ENCODE measurements around the gene C19orf47. TPM values are rescaled to one million over a fixed set of nuclear protein-coding genes. Genes with fewer than 3 reads are reported as not detected.

Gene C19orf47
- total RNA-seq, 2 donors from 2014 or later: 20.2 to 34.2 TPM

DNA sequence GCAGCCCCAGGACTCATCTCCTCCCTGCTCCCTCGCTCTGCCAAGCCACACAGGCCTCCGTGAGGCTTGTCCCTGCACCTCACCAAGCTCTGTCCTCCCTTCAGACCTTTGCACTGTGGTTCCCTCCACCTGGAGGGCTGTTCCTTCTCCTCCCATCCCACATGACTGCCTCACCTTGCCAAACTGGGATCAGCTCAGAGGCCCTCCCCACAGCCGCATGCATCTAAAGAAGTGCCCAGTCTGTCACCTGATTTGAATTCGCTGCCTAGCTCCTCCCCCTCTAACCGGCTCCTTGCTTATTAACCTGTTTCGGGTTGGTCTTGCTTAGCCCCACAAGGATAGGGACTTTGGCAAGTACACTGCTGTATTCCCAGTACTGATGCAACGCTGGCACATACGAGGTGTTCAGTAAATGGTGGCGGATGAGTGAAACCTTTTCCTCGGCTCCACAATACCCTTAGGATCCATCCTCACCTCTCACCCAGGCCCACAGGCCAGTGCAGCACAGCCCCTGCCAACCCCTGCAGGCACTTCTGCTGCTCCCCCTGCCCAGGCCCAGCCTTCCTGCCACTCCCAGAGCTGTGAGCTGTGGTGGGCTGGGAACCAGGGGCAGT is 67.5 kb downstream of the C19orf47 start:
- TF ChIP-seq CTCF (IDR thresholded peaks at IDR 0.05): no peak
- Histone ChIP-seq H3K27me3 (replicated peaks; ENCODE audit: insufficient read depth) (no peaks in the 10 kb centered on the region), H3K36me3 (no peaks in the 10 kb centered on the region), H3K9me3 (no peaks in the 10 kb centered on the region), H3K4me3 (no peak overlapping the region), H3K27ac (no peak overlapping the region), H3K4me1 (ENCODE audit: control insufficient read depth in 1 of 2, low read depth in 2 of 2) (peaks cover 28 to 63% of the 10 kb centered on the region in 2 donors)
- DNase-seq (ENCODE audit: low spot score) (no peak), ATAC-seq (ENCODE audit: insufficient number of reproducible peaks, low FRiP score, low read depth) (no peak)

GRCh38 chr19:40279761-40280607 is 68.2 kb downstream of the C19orf47 start:
- TF ChIP-seq CTCF (IDR thresholded peaks at IDR 0.05): no peak
- H3K4me1 ChIP-seq (ENCODE audit: control insufficient read depth in 1 of 2, low read depth in 2 of 2): peaks cover 28 to 65% of the 10 kb centered on the region in 2 donors
- H3K27ac ChIP-seq: peak overlapping the region; percentile 28 to 40
- ATAC-seq (ENCODE audit: insufficient number of reproducible peaks, low FRiP score, low read depth): no peak
- H3K9me3 ChIP-seq: no peaks in the 10 kb centered on the region
- DNase-seq (ENCODE audit: low spot score): no peak
- H3K4me3 ChIP-seq: peak overlapping the region; percentile 38
- H3K27me3 ChIP-seq (replicated peaks; ENCODE audit: insufficient read depth): no peaks in the 10 kb centered on the region
- no peaks in the 10 kb centered on the region for H3K36me3 ChIP-seq

DNA sequence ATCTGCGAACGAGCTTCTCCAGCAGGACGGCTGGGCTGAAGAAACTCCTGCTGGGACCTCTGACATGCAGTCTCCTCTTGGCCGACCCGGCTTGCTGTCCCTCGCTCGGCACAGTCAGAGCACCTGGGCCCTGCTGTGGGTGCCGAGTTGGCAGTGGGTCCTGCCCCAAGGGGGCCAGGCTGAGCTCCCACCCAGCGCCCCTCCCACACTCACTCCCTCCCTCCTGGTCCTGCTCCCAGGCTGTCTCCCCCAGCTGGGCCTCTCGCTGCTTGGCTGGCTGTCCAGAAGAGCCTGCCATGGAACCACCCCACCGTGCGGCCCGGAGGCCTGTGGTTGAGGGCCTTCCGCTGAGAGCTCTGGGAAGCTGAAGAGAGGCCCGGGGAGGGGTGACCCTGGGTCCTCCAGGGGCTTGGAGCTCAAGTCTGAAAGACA is 69.1 kb downstream of the C19orf47 start:
- H3K27ac ChIP-seq: peak overlapping the region; percentile 28 to 40
- H3K27me3 ChIP-seq (replicated peaks; ENCODE audit: insufficient read depth): no peaks in the 10 kb centered on the region
- ATAC-seq (ENCODE audit: insufficient number of reproducible peaks, low FRiP score, low read depth) (no peak), DNase-seq (ENCODE audit: low spot score) (no peak)
- no peaks in the 10 kb centered on the region for H3K36me3 ChIP-seq
- H3K9me3 ChIP-seq: no peaks in the 10 kb centered on the region
- TF ChIP-seq CTCF (IDR thresholded peaks at IDR 0.05): no peak
- H3K4me3 ChIP-seq: peak overlapping the region; percentile 38
- peaks cover 26 to 71% of the 10 kb centered on the region in 2 donors for H3K4me1 ChIP-seq (ENCODE audit: control insufficient read depth in 1 of 2, low read depth in 2 of 2)

GRCh38 chr19:40278361-40279035 is 69.7 kb downstream of the C19orf47 start:
- Histone ChIP-seq H3K9me3 (no peaks in the 10 kb centered on the region), H3K27ac (peak overlapping the region in 1 of 2 donors; percentile 28), H3K27me3 (replicated peaks; ENCODE audit: insufficient read depth) (no peaks in the 10 kb centered on the region), H3K4me3 (peak overlapping the region; percentile 38), H3K36me3 (no peaks in the 10 kb centered on the region), H3K4me1 (ENCODE audit: control insufficient read depth in 1 of 2, low read depth in 2 of 2) (peaks cover 20 to 69% of the 10 kb centered on the region in 2 donors)
- ATAC-seq (ENCODE audit: insufficient number of reproducible peaks, low FRiP score, low read depth) (no peak), DNase-seq (ENCODE audit: low spot score) (no peak)
- no peak for TF ChIP-seq CTCF (IDR thresholded peaks at IDR 0.05)

Data from thoracic aorta (tissue), 2 donors.